Measurements from ENCODE around the gene SLC22A23.
"Not testable (repeated sequence)": the region's sequence is repeated elsewhere in the genome, so short reads cannot be mapped to it uniquely, and the experiment has no call there.

SLC22A23 gene

GRCh38 chr6:3263096-3263495 is 193.8 kb downstream of the SLC22A23 start:
- no peak for DNase-seq (ENCODE audit: low read depth)

GRCh38 chr6:3261921-3262320 is 194.9 kb downstream of the SLC22A23 start:
- no peak for DNase-seq (ENCODE audit: low read depth)

DNA sequence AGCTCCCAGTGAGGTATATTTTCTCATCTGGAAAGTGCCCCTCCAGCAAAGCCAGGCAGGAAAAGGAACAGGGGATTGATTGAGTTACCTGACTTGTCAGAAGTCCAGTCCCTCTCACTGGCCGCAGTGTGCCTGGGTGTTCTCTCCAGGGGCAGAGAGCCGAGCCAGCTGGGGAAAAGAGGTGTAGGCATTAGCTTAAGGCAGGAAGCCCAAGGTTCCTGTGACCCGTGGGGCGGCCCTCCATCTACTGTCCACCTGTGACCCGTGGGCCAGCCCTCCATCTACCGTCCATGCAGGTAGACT is 195.4 kb downstream of the SLC22A23 start:
- no peak for DNase-seq (ENCODE audit: low read depth)

DNA sequence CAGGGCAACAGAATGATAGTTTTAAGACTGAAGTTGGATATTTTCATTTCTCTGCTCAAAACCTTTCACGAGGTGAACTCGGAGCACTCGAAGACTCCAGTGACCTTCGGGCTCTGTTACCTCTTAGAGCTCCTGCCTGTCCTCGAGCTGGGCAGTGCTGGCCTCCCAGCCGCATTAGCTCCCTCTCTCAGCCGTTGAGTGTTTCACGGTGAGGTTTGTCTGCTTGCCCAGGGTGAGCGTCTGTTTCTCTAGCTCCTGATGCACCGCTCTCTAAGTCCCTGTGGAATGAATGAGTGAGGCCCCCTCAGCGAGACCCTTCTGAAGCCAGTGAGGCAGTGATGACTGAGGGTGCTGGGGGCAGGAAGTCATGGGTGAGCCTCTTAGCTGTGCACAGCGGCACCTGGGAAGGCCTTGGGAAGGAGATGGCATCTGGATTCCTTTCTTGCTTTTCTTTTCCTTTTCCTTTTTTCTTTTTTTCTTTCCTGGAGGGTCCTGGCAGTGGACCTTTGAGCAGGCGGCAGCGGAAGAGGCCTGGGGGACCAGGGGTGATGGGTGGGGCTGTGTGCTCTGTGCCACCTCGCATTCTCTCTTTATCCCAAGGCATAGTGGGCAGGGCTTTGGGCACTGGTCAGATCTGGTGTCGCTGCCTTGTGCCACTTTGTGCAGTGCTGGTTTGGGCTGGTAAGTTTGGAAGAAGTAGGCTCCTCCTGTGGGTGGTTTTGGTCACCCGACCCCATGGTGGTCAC is 195.9 kb downstream of the SLC22A23 start:
- no peak for DNase-seq (ENCODE audit: low read depth)

- DNase-seq (ENCODE audit: low read depth), result no peak
Observed at GRCh38 chr6:3260296-3260695, 196.6 kb downstream of the SLC22A23 start.

- no peak for DNase-seq (ENCODE audit: low read depth)
Observed at GRCh38 chr6:3259491-3259958, 197.3 kb downstream of the SLC22A23 start.

DNA sequence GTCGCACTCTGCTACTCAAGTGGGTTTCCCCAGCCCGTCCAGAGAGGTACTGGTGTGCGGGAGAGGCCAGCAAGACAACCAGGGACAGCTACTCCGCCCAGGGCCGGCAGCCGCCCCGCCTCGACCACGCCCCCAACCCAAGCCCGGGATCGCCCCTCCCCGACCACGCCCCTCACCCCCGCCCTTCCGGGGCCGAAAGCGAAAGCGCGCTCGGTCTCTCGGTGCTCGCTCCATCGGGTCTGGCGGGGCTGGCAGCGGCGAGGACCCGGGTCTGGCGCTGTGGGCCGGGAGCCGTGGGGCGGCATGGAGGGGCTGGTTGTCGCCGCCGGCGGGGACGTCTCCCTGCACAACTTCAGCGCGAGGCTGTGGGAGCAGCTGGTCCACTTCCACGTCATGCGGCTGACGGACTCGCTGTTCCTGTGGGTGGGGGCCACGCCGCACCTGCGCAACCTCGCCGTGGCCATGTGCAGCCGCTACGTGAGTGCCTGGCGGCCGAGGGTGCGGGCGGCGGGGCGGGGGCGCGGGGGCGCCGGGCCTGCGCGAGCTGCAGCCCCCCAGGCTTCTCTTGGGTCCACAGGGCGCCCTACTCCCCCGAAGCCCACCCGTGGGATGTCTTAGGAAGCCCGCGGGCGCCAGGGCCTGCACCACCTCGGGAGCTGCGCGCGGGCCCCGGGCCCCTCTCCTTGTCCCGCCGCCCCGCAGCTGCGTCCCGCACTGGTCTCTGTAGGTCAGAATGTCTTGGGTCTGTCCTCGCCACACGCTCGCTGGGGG is 197.9 kb downstream of the SLC22A23 start, which contains the start of gene PSMG4:
Gene PSMG4 (plus strand): TSS at position 228 of the 771 bp plus-strand sequence. CDS start 76 bp downstream, at position 304.
- peak; percentile 93 for DNase-seq (ENCODE audit: low read depth)

GRCh38 chr6:3258201-3258600 is 198.6 kb downstream of the SLC22A23 start:
- no peak for DNase-seq (ENCODE audit: low read depth)

- no peak for DNase-seq (ENCODE audit: low read depth)
Observed at GRCh38 chr6:3253597-3253961, 203.3 kb downstream of the SLC22A23 start.

GRCh38 chr6:3252861-3253596 is 203.8 kb downstream of the SLC22A23 start:
- DNase-seq (ENCODE audit: low read depth), result no peak

- no peak for DNase-seq (ENCODE audit: low read depth)
Observed at GRCh38 chr6:3252369-3252768, 204.5 kb downstream of the SLC22A23 start.

DNA sequence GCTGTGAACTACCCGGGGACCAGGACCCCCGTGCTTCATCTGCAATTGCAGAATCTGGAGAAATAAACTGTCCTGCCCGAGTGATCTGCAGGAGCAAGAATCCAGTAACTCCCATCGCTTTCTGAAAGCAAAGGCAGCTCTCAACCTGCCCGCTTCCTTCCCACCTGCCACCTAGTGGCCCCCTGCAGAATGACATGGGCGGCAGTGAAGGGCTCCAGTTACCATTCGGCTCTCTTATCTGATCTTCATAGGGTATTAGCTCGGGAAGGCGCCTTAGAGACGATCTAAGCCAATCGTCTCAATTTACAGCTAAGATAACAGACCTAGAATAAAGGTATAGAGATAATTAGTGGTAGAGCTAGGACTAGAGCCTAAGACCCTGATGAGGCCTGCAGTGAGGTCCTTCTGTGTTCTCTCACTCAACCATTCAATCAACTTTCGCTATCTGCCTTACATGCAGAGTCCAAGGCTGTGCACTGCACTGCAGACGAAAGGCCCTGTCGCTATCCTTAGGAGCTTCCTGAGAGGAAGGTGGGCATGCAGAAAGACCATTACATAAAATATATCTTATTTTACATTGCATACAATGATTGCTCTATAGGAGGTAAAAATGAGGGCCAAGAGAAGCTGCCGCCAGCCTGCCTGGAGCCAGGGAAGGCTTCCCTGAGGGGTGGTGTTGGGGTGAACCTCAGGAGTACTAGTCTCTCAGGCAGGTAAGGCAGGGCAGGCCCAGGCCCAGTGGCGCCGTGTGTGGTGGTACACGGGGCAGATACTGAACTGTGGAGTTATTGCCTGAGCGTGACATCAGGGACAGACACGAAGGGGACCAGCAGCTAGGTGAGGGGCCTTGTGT is 205.2 kb downstream of the SLC22A23 start:
- peak; percentile 67 for DNase-seq (ENCODE audit: low read depth)

DNA sequence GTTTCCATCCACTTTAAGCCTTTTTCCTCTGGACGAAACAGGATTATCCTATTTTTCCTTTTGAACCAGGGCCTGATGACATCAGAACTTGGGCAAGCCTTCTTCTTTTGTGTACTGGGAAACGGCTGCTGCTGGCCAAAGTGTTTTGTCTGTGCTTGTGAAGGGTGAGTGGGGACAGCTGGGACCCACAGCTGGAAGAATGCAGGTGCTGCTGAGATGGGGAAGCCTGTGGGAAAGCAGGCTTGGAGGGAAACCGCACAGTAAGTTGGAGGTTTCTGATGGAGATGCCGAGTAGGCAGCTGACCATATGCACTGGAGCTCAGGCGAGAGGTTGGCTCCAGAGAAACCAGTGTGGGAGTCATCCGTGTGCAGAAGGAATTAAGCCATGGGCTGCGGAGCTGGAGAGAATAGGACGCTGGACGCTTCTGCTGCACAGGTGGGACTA is 206.6 kb downstream of the SLC22A23 start:
- DNase-seq (ENCODE audit: low read depth), result no peak

DNA sequence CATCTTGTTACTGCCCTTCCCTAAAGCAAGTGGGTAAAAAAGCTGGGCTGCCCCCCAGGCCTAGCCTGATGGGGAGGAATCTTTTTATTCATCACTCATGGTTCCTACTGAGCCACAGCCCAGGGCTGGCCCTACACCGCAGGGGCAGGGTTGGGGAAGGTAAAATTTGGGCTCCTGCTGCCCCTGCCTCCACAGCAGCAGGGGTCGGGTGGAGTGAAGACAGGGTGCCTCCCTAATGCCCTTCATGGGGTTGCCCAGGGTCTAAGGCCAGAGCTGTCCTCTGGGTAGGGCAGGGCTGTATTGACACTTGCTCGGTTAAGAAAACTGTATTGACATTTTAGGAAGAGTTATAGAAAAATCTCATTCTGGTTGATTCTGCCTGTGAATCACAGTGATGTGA is 207.0 kb downstream of the SLC22A23 start:
- no peak for DNase-seq (ENCODE audit: low read depth)

- DNase-seq (ENCODE audit: low read depth), result no peak
Observed at GRCh38 chr6:3247255-3248146, 209.3 kb downstream of the SLC22A23 start.

DNA sequence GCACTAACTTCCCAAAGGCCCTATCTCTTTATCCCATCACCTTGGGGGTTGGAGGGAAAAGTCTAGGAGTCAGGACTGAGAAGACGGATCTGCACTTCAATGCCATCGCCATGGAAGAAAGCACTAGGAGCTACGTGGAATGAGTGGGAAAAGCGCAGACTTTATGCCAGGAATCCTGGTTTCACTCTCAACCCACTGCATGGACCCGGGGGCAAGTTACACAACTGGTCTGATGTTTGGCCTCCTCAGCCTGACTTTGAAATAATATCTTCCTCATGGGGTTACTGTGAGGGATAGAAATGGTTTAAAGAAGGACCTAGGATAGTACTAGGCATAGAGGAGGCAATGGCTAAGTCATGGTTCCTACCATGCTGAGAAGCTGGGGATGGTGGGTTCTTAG is 211.6 kb downstream of the SLC22A23 start:
- no peak for DNase-seq (ENCODE audit: low read depth)

DNA sequence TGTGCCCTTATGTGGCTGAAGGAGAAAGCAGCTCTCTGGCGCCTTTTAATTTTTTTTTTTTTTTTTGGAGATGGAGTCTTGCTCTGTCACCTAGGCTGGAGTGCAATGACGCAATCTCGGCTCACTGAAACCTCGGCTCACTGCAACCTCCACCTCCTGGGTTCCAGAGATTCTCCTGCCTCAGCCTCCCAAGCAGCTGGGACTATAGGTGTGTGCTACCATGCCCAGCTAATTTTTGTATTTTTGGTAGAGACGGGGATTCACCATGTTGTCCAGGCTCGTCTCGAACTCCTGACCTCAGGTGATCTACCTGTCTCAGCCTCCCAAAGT is 212.1 kb downstream of the SLC22A23 start:
- not testable (repeated sequence) for DNase-seq (ENCODE audit: low read depth)

- DNase-seq (ENCODE audit: low read depth), result no peak
Observed at GRCh38 chr6:3244003-3244831, 212.6 kb downstream of the SLC22A23 start.

DNA sequence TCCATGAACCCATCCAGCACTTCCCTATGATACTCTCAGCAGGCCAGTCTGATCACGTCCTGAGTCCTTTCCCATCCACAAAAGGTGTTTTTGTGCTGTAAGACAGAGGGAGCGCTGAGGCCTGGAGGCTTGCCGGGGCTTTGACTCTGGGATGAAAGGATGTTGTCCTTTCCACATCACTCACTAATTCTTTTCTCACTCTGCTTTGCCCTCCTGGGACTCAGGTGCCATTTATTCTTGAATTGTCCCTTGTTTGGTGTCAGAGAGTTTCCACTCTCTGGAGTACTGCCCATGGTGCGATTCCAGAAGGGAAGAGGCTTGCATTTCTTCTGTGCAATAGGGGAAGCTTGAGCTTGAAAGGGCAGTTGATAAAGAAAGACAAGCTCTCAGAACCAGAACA is 214.1 kb downstream of the SLC22A23 start:
- no peak for DNase-seq (ENCODE audit: low read depth)

DNA sequence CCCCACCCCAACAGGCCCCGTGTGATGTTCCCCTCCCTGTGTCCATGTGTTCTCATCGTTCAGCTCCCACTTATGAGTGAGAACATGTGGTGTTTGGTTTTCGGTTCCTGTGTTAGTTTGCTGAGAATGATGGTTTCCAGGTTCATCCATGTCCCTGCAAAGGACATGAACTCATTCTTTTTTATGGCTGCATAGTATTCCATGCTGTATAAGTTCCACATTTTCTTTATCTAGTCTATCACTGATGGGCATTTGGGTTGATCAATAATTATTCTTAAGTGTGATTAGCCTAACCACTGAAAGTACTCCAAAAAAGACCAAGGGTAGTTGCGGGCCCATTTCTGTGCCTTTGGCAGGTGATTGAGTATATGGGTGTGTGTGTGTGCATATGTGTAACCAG is 215.1 kb downstream of the SLC22A23 start:
- not testable (repeated sequence) for DNase-seq (ENCODE audit: low read depth)
